ENCODE measurements around the gene ZFHX2. TPM values are rescaled to one million over a fixed set of nuclear protein-coding genes. Genes with fewer than 3 reads are reported as not detected.

Gene ZFHX2
- total RNA-seq, 1 donor from 2014 or later, result 39.1 TPM

DNA sequence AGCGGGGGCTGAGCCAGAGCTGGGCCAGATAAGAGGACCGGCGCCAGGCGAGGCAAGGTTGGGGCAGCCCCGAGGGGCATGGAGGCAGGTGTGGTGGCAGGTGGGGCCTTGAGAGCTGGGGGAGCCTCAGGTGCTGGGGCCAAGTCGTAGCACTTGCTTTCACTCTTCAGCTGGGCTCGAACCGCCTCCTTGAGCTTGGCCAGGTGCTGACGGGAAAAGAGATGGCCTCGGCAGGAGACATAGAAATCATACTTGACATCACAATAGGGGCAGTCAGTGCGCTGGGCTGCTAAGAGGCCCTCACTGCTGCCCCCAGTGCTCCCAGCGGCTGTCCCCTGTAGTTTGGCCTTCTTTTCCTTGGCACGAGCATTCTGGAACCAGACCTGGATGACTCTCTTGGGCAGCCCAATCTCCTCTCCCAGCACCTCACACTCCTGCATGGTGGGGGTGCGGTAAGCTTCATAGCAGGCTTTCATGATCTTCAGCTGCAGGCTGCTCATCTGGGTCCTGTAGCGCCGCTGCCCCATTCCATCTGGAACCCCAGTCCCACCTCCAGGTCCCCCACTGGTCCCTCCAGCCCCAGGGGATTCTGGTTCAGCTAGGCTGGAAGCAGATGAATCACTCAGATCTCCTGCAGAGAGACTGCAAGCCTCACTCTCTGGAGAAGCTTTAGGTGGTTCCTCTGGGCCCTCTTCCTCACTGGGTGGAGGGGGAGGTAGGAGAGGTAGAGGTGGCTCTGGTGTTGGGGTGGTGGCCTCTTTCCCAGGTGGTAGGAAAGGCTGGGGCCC is 28.1 kb downstream of the ZFHX2 start:
- Mint-ChIP-seq H3K27ac (ENCODE audit: unreplicated experiment) (no peak overlapping the region), H3K4me3 (ENCODE audit: unreplicated experiment) (no peak overlapping the region), H3K4me1 (ENCODE audit: low read depth, unreplicated experiment) (peaks cover 4% of the 10 kb centered on the region), H3K27me3 (ENCODE audit: unreplicated experiment) (peaks cover 11% of the 10 kb centered on the region), H3K9me3 (ENCODE audit: unreplicated experiment) (peaks cover 2% of the 10 kb centered on the region), H3K36me3 (ENCODE audit: unreplicated experiment) (peaks cover 5% of the 10 kb centered on the region)
- TF ChIP-seq, protein P1, sequence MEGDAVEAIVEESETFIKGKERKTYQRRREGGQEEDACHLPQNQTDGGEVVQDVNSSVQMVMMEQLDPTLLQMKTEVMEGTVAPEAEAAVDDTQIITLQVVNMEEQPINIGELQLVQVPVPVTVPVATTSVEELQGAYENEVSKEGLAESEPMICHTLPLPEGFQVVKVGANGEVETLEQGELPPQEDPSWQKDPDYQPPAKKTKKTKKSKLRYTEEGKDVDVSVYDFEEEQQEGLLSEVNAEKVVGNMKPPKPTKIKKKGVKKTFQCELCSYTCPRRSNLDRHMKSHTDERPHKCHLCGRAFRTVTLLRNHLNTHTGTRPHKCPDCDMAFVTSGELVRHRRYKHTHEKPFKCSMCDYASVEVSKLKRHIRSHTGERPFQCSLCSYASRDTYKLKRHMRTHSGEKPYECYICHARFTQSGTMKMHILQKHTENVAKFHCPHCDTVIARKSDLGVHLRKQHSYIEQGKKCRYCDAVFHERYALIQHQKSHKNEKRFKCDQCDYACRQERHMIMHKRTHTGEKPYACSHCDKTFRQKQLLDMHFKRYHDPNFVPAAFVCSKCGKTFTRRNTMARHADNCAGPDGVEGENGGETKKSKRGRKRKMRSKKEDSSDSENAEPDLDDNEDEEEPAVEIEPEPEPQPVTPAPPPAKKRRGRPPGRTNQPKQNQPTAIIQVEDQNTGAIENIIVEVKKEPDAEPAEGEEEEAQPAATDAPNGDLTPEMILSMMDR (IDR thresholded peaks at IDR 0.05; ENCODE audit: partially characterized antibody, unreplicated experiment), result no peak
- no peak for DNase-seq

DNA sequence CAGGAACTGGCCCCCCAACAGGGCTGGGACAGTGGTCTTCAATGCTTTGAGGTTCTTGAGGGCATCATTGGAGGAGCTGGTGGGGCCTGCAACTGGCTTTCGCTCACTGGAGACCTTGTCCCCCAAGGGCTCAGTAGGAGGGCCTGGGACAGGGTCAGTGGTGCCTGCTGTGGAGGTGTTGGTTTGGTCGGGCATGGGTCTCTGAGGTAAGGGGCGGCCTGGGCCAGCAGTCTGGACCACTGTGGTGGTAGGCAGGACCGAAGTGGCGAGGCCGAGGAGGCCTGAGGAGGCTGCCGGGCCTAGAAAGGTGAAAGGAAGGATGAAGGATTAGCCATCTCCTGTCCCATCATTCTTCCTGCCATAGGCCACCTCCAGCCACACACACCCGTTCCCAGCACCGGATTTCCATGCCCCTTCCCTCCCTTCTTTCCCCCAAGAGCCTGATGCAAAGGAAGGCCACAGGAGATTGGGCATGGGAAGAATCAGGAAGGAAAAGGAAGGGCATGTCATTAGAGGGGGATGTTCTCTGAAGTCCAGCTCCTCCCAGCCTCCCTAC is 28.8 kb downstream of the ZFHX2 start:
- Mint-ChIP-seq H3K27me3 (ENCODE audit: unreplicated experiment) (peaks cover 11% of the 10 kb centered on the region), H3K4me3 (ENCODE audit: unreplicated experiment) (no peak overlapping the region), H3K4me1 (ENCODE audit: low read depth, unreplicated experiment) (peaks cover 10% of the 10 kb centered on the region), H3K9me3 (ENCODE audit: unreplicated experiment) (no peaks in the 10 kb centered on the region), H3K27ac (ENCODE audit: unreplicated experiment) (no peak overlapping the region), H3K36me3 (ENCODE audit: unreplicated experiment) (peaks cover 5% of the 10 kb centered on the region)
- no peak for DNase-seq
- TF ChIP-seq, protein P1 (IDR thresholded peaks at IDR 0.05; ENCODE audit: partially characterized antibody, unreplicated experiment), result no peak

DNA sequence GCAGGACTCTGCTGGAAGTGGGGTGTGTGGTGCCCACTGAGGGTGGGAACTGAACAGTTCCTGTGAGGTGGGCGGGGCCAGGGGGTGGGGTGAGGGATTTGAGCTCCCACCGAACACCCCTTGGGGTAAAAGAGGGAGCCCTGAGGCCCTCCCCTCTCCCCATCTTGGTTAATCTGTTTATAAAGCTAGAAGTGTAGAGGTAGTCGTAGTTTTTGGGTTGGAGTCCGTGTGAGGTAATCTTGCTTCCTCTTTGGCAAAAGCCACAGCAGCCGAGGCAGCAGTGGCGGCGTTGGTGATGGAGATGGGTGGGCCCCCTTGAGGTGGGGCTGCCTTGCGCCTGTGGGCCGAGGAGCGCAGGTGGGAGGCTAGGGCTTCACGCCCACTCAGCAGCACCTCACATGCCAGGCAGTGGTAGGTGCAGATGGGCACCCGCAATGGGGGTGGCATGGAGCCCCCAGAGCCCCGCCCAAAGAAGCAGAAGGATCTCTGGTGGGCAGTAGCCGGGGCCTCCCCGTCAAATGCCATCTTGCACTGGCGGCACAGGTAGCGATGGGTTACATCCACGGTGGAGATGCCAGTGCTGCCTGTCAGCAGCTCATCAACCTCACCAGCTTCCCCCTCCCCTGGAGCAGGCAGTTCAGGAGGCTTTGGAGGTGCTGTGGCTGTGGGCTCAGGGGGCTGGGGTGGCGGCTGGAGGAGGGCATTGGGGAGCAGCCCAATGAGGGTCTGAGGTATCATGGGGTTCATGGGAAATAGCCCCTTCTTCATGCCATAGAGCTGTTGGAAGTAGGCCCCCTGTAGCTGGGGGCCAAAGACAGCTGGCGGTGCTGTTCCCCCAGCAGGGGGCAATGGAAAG is 29.6 kb downstream of the ZFHX2 start:
- Mint-ChIP-seq H3K9me3 (ENCODE audit: unreplicated experiment) (no peaks in the 10 kb centered on the region), H3K27me3 (ENCODE audit: unreplicated experiment) (peaks cover 10% of the 10 kb centered on the region), H3K36me3 (ENCODE audit: unreplicated experiment) (peaks cover 5% of the 10 kb centered on the region), H3K4me1 (ENCODE audit: low read depth, unreplicated experiment) (peaks cover 12% of the 10 kb centered on the region), H3K27ac (ENCODE audit: unreplicated experiment) (no peak overlapping the region), H3K4me3 (ENCODE audit: unreplicated experiment) (no peak overlapping the region)
- DNase-seq, result no peak
- TF ChIP-seq, protein P1 (IDR thresholded peaks at IDR 0.05; ENCODE audit: partially characterized antibody, unreplicated experiment), result no peak

DNA sequence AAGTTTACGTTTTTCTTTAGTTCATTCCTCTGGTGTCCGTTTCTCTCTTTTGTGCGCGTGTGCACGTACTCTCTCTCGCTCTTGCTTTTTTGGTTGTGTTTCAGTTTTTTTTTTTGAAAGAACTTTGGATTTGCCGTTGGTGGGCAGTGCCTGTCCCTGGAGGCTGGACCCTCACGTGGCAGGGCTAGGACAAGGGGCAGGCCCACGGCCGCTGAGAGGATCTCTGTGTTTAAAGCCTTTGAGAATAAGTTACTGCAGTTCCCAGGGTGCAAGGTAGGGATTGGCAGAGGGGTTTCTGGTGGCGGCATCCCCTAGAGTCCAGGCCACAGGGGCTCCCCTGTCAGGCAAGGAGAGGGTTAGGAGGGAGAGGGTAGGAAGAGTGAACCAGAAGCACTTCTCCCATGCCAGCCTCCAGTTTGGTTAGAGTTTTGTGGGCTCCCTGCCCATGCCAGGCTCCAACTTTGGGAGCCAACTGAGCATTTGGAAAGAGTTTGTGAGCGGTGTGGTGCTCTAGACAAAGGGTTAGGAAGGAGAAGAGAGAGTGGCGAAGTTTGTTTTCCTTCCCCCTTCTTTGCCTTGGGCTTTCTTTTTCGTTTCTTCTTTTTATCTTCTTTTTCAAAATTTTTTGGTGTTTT is 30.5 kb downstream of the ZFHX2 start:
- peaks cover 9% of the 10 kb centered on the region for H3K27me3 Mint-ChIP-seq (ENCODE audit: unreplicated experiment)

More for the DNA sequence above, 30.5 kb downstream of the ZFHX2 start:
- TF ChIP-seq, protein P1 (IDR thresholded peaks at IDR 0.05; ENCODE audit: partially characterized antibody, unreplicated experiment), result no peak
- Mint-ChIP-seq H3K36me3 (ENCODE audit: unreplicated experiment) (peaks cover 5% of the 10 kb centered on the region), H3K27ac (ENCODE audit: unreplicated experiment) (no peak overlapping the region), H3K4me1 (ENCODE audit: low read depth, unreplicated experiment) (peaks cover 12% of the 10 kb centered on the region), H3K4me3 (ENCODE audit: unreplicated experiment) (no peak overlapping the region), H3K9me3 (ENCODE audit: unreplicated experiment) (no peaks in the 10 kb centered on the region)
- no peak for DNase-seq
